IPS-20b (cell line): ENCODE results near the gene SYNM.

ENCODE experiments used
- H3K27ac ChIP-seq: one replicate; pipeline ENCODE4 v1.5.1; 2013; ENCODE audit warnings: low read length
- H3K27me3 ChIP-seq: 2 replicates; pipeline ENCODE4 v1.6.1; 2013; ENCODE audit warnings: mild to moderate bottlenecking, low read length, inconsistent platforms; ENCODE audit not compliant: insufficient read depth
- H3K36me3 ChIP-seq: 2 replicates; pipeline ENCODE4 v1.6.1; 2013; ENCODE audit warnings: low read depth, mild to moderate bottlenecking, inconsistent platforms, low read length, moderate library complexity; ENCODE audit not compliant: insufficient read depth
- H3K4me1 ChIP-seq: 2 replicates; pipeline ENCODE4 v1.6.1; 2013; ENCODE audit warnings: mild to moderate bottlenecking, control low read depth, inconsistent platforms, low read length, moderate library complexity; ENCODE audit not compliant: insufficient read depth
- H3K4me3 ChIP-seq: 2 replicates; pipeline ENCODE4 v1.5.1; 2013; ENCODE audit warnings: mild to moderate bottlenecking, low read length, inconsistent platforms
- H3K9ac ChIP-seq: 2 replicates; pipeline ENCODE4 v1.6.1; 2013; ENCODE audit warnings: low read depth, mild to moderate bottlenecking, inconsistent platforms, low read length, moderate library complexity
- H3K9me3 ChIP-seq: 2 replicates; pipeline ENCODE4 v1.6.1; 2013; ENCODE audit warnings: mild to moderate bottlenecking, low read depth, low read length, inconsistent platforms; ENCODE audit not compliant: insufficient read depth

SYNM gene

DNA sequence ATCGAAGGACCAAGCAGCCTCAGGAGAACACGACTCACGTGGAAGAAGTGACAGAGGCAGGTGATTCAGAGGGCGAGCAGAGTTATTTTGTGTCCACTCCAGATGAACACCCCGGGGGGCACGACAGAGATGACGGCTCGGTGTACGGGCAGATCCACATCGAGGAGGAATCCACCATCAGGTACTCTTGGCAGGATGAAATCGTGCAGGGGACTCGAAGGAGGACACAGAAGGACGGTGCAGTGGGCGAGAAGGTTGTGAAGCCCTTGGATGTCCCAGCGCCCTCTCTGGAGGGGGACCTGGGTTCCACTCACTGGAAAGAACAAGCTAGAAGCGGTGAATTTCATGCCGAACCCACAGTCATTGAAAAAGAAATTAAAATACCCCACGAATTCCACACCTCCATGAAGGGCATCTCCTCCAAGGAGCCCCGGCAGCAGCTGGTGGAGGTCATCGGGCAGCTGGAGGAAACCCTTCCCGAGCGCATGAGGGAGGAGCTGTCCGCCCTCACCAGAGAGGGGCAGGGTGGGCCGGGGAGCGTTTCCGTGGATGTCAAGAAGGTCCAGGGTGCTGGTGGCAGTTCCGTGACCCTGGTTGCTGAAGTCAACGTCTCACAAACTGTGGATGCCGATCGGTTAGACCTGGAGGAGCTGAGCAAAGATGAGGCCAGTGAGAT, 26.0 kb downstream of the SYNM start:
- Histone ChIP-seq H3K4me1 (no peaks in the 10 kb centered on the region), H3K27me3 (no peaks in the 10 kb centered on the region), H3K9ac (no peak overlapping the region), H3K4me3 (no peak overlapping the region), H3K9me3 (no peaks in the 10 kb centered on the region), H3K36me3 (no peaks in the 10 kb centered on the region), H3K27ac (no peak overlapping the region)

GRCh38 chr15:99131441-99132023, 26.7 kb downstream of the SYNM start:
- no peak overlapping the region for H3K4me3 ChIP-seq
- H3K27me3 ChIP-seq = no peaks in the 10 kb centered on the region
- H3K4me1 ChIP-seq = no peaks in the 10 kb centered on the region
- H3K9ac ChIP-seq = no peak overlapping the region
- no peaks in the 10 kb centered on the region for H3K36me3 ChIP-seq
- H3K27ac ChIP-seq = no peak overlapping the region
- H3K9me3 ChIP-seq = no peaks in the 10 kb centered on the region

GRCh38 chr15:99132122-99132521, 27.2 kb downstream of the SYNM start:
- H3K27ac ChIP-seq = no peak overlapping the region
- no peaks in the 10 kb centered on the region for H3K27me3 ChIP-seq
- H3K9me3 ChIP-seq = no peaks in the 10 kb centered on the region
- H3K9ac ChIP-seq = no peak overlapping the region
- no peaks in the 10 kb centered on the region for H3K4me1 ChIP-seq
- no peak overlapping the region for H3K4me3 ChIP-seq
- no peaks in the 10 kb centered on the region for H3K36me3 ChIP-seq

GRCh38 chr15:99132634-99133287, 27.9 kb downstream of the SYNM start:
- Histone ChIP-seq H3K4me1 (no peaks in the 10 kb centered on the region), H3K9ac (no peak overlapping the region), H3K4me3 (no peak overlapping the region), H3K27me3 (no peaks in the 10 kb centered on the region), H3K9me3 (no peaks in the 10 kb centered on the region), H3K36me3 (no peaks in the 10 kb centered on the region), H3K27ac (no peak overlapping the region)

DNA sequence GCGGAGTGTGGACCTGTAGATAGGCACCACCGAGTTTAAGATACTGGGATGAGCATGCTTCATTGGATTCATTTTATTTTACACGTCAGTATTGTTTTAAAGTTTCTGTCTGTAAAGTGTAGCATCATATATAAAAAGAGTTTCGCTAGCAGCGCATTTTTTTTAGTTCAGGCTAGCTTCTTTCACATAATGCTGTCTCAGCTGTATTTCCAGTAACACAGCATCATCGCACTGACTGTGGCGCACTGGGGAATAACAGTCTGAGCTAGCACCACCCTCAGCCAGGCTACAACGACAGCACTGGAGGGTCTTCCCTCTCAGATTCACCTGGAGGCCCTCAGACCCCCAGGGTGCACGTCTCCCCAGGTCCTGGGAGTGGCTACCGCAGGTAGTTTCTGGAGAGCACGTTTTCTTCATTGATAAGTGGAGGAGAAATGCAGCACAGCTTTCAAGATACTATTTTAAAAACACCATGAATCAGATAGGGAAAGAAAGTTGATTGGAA, 29.5 kb downstream of the SYNM start:
- H3K36me3 ChIP-seq = no peaks in the 10 kb centered on the region; the same call in 1 of the 2 replicates
- no peaks in the 10 kb centered on the region for H3K27me3 ChIP-seq
- H3K9ac ChIP-seq = no peak overlapping the region
- H3K4me1 ChIP-seq = peaks cover 5% of the 10 kb centered on the region; the same call in 1 of the 2 replicates
- no peak overlapping the region for H3K4me3 ChIP-seq
- no peak overlapping the region for H3K27ac ChIP-seq
- H3K9me3 ChIP-seq = no peaks in the 10 kb centered on the region

DNA sequence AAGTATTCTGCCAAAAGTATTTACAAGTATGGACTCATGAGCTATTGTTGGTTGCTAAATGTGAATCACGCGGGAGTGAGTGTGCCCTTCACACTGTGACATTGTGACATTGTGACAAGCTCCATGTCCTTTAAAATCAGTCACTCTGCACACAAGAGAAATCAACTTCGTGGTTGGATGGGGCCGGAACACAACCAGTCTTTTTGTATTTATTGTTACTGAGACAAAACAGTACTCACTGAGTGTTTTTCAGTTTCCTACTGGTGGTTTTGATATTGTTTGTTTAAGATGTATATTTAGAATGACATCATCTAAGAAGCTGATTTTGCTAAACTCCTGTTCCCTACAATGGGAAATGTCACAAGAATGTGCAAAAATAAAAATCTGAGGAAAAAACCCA, 30.3 kb downstream of the SYNM start:
- H3K27me3 ChIP-seq = no peaks in the 10 kb centered on the region
- H3K4me3 ChIP-seq = no peak overlapping the region
- no peaks in the 10 kb centered on the region for H3K9me3 ChIP-seq
- no peaks in the 10 kb centered on the region; the same call in 1 of the 2 replicates for H3K36me3 ChIP-seq
- H3K4me1 ChIP-seq = peaks cover 5% of the 10 kb centered on the region; the same call in 1 of the 2 replicates
- no peak overlapping the region for H3K9ac ChIP-seq
- H3K27ac ChIP-seq = no peak overlapping the region

DNA sequence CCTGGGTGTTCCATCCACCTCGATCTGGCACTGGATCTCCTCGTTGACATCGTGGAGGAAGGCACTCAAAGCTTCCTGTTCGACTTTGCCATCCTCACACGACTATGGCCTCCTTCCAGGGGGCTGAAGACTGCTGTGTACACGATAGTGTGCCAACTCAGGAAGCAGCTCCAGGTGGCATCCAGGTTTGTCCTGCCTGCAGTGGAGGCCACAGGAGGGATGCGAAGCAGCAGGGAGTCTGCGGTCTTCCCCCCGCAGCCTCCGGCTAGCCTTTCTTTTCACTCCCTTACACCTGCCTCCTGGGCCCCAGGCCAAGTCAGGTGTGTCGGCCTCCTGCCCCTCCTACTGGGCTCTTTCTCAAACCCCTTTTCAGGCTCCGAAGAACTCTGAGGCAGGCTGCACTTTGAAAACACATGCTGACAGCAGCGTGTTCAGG, 32.2 kb downstream of the SYNM start:
- Histone ChIP-seq H3K36me3 (no peaks in the 10 kb centered on the region; the same call in 1 of the 2 replicates), H3K27ac (no peak overlapping the region), H3K9ac (no peak overlapping the region), H3K9me3 (no peaks in the 10 kb centered on the region), H3K27me3 (no peaks in the 10 kb centered on the region), H3K4me3 (no peak overlapping the region), H3K4me1 (peaks cover 10% of the 10 kb centered on the region; the same call in 1 of the 2 replicates)

- no peaks in the 10 kb centered on the region for H3K27me3 ChIP-seq
- no peak overlapping the region for H3K27ac ChIP-seq
- no peaks in the 10 kb centered on the region; the same call in 1 of the 2 replicates for H3K36me3 ChIP-seq
- peaks cover 18% of the 10 kb centered on the region; the same call in 1 of the 2 replicates for H3K4me1 ChIP-seq
- H3K9me3 ChIP-seq = no peaks in the 10 kb centered on the region
- H3K4me3 ChIP-seq = no peak overlapping the region
- H3K9ac ChIP-seq = no peak overlapping the region
Observed at GRCh38 chr15:99137877-99138276, 33.0 kb downstream of the SYNM start.

- Histone ChIP-seq H3K36me3 (no peaks in the 10 kb centered on the region; the same call in 1 of the 2 replicates), H3K27me3 (no peaks in the 10 kb centered on the region), H3K4me1 (peaks cover 24% of the 10 kb centered on the region), H3K4me3 (no peak overlapping the region), H3K27ac (no peak overlapping the region), H3K9me3 (no peaks in the 10 kb centered on the region), H3K9ac (no peak overlapping the region)
Observed at GRCh38 chr15:99138491-99138982, 33.7 kb downstream of the SYNM start.

DNA sequence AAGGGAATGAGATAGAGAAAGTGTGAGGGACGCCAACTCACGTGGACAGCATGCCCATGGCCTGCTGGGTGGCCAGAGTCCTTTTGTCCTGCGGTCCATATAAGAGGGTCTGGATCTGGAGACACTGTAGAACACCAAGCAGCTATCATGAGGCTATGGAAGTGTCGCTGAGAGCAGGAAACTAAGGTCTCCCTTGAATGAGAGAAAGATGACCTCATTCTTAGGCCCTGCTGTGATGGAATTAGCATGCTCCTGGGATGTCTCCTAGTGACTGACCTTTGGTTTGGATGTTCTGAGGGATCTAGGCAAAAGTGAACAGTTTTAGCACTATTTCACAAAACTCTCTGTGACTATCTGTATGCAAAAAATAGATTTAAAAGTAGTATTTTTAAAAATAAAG, 34.4 kb downstream of the SYNM start:
- Histone ChIP-seq H3K4me3 (no peak overlapping the region), H3K27me3 (no peaks in the 10 kb centered on the region), H3K27ac (no peak overlapping the region), H3K9me3 (no peaks in the 10 kb centered on the region), H3K4me1 (peaks cover 31% of the 10 kb centered on the region), H3K36me3 (no peaks in the 10 kb centered on the region; the same call in 1 of the 2 replicates), H3K9ac (no peak overlapping the region)

- H3K27me3 ChIP-seq = no peaks in the 10 kb centered on the region
- H3K4me3 ChIP-seq = no peak overlapping the region
- H3K9me3 ChIP-seq = no peaks in the 10 kb centered on the region
- H3K4me1 ChIP-seq = peaks cover 31% of the 10 kb centered on the region
- H3K9ac ChIP-seq = no peak overlapping the region
- no peaks in the 10 kb centered on the region; the same call in 1 of the 2 replicates for H3K36me3 ChIP-seq
- H3K27ac ChIP-seq = no peak overlapping the region
Observed at GRCh38 chr15:99140590-99140989, 35.7 kb downstream of the SYNM start.
